ENCODE results near the gene SVIP. TPM values are rescaled to one million over a fixed set of nuclear protein-coding genes. Genes with fewer than 3 reads are reported as not detected.

Gene SVIP
- total RNA-seq, 3 donors from 2014 or later: 20.2 to 23.0 (median 22.0) TPM

DNA sequence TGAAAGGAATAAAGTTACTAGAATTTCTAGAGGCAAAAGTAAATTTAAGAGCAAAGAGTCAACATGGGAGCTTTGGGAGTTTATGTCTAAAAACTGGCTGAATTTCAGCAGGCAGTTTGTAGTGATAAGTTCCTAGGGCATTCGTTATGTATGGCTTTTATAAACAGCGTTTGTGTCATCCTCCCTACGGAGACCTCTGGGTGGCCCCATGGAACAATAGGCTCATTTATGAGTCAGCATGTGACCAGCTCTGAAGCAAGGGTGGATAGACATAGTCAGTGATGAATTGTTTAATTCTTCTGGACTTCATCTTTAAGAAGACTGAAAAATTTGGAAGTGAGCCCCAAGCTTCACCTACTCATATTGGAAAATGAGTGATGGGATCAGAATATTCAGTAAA is 37.1 kb downstream of the SVIP start:
- DNase-seq (no peak), ATAC-seq (peak; percentile 48)
- H3K4me1 ChIP-seq (ENCODE audit: low read depth): no peaks in the 10 kb centered on the region
- no peak for TF ChIP-seq CTCF (IDR thresholded peaks at IDR 0.05)
- H3K36me3 ChIP-seq (ENCODE audit: low read depth): no peaks in the 10 kb centered on the region
- intact Hi-C loops (cut with DNase I, micrococcal nuclease): no loop called here
- H3K9me3 ChIP-seq: no peaks in the 10 kb centered on the region
- no peak overlapping the region for H3K4me3 ChIP-seq

DNA sequence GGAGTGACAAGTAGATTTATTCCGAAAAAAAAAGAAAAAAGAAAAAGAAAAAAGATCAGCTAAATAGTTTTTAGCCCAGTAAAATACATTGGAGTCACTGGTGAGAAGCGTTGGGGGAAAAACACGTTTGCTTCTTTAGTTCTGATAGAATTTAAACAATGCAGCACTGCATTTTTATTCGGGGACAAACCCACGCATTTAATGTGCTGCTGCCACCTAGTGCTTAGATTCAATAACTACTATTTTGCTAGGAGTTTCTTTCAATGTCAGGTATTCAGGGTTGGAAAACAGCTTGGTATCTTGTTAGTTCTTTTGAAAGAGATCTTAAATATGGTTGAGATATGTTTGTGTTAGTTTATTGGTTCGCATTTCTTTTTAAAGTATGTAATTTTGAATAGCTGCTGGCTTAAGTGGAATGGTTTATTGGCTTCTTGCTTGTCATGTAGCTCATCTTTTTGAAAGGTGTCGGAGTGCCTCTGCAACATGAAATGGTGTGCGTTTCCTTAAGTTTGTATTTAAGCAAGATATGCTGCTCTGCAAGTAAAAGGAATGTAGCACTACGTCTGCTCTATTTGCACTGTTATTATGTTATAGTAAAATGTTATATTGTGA is 41.9 kb downstream of the SVIP start:
- ATAC-seq (peak; percentile 68), DNase-seq (peak in 1 of 3 donors; percentile 23)
- no peak for TF ChIP-seq CTCF (IDR thresholded peaks at IDR 0.05)
- H3K9me3 ChIP-seq: no peaks in the 10 kb centered on the region
- no peak overlapping the region for H3K4me3 ChIP-seq
- H3K4me1 ChIP-seq (ENCODE audit: low read depth): no peaks in the 10 kb centered on the region
- H3K36me3 ChIP-seq (ENCODE audit: low read depth): no peaks in the 10 kb centered on the region
- intact Hi-C loops (cut with DNase I, micrococcal nuclease): loop anchor here (2.0 to 10.0 kb wide), 2 partner anchors 117 to 453 kb away; partner anchors contain the start of gene SLC17A6 (in 2 of the 2)

DNA sequence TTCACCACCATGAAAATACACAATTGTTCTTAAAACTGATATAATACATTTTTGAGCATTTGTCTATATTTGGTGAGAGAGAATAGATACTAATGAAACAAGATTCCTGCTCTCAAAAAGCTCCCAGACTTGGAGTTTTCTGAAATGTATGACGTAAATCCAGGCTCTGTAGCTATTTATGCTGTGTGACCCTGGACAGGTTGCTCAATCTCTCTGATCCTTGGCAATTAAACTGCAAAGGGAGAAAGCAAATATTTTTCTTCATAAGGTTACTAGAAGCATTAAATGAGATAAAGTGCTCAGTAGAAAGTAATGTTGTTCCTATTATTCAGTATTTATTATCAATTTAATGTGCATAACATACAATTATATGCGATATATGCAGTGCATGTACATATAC is 42.5 kb downstream of the SVIP start:
- ATAC-seq: no peak
- no peak overlapping the region for H3K4me3 ChIP-seq
- DNase-seq: no peak
- no peaks in the 10 kb centered on the region for H3K36me3 ChIP-seq (ENCODE audit: low read depth)
- no peaks in the 10 kb centered on the region for H3K9me3 ChIP-seq
- intact Hi-C loops (cut with DNase I, micrococcal nuclease): loop anchor here (2.0 to 10.0 kb wide), 2 partner anchors 116 to 452 kb away; partner anchors contain the start of gene SLC17A6 (in 2 of the 2)
- no peak for TF ChIP-seq CTCF (IDR thresholded peaks at IDR 0.05)
- no peaks in the 10 kb centered on the region for H3K4me1 ChIP-seq (ENCODE audit: low read depth)

GRCh38 chr11:22786475-22786874 is 43.1 kb downstream of the SVIP start:
- intact Hi-C loops (cut with DNase I, micrococcal nuclease): loop anchor here (2.0 to 10.0 kb wide), 2 partner anchors 116 to 452 kb away; partner anchors contain the start of gene SLC17A6 (in 2 of the 2)
- Histone ChIP-seq H3K4me3 (no peak overlapping the region), H3K4me1 (ENCODE audit: low read depth) (no peaks in the 10 kb centered on the region), H3K9me3 (no peaks in the 10 kb centered on the region), H3K36me3 (ENCODE audit: low read depth) (no peaks in the 10 kb centered on the region)
- no peak for TF ChIP-seq CTCF (IDR thresholded peaks at IDR 0.05)
- DNase-seq: no peak
- no peak for ATAC-seq

GRCh38 chr11:22785251-22785650 is 44.4 kb downstream of the SVIP start:
- H3K4me1 ChIP-seq (ENCODE audit: low read depth): no peaks in the 10 kb centered on the region
- ATAC-seq (no peak), DNase-seq (no peak)
- no peaks in the 10 kb centered on the region for H3K9me3 ChIP-seq
- TF ChIP-seq CTCF (IDR thresholded peaks at IDR 0.05): no peak
- intact Hi-C loops (cut with DNase I, micrococcal nuclease): loop anchor here (10.0 kb wide), 1 partner anchor 450 kb away; the partner anchor contains the start of gene SLC17A6 (in 2 of the 2)
- no peaks in the 10 kb centered on the region for H3K36me3 ChIP-seq (ENCODE audit: low read depth)
- H3K4me3 ChIP-seq: no peak overlapping the region

All from mucosa of descending colon (tissue), 3 donors.